ENCODE measurements around the gene KERA.

Gene KERA

GRCh38 chr12:91007531-91008290 is 50.1 kb downstream of the KERA start:
- DNase-seq = no peak

- DNase-seq = no peak
Observed at GRCh38 chr12:91004872-91005271, 53.0 kb downstream of the KERA start, which contains the start of gene EPYC. Gene EPYC (minus strand): TSS chr12:91004972. CDS start chr12:91002565, 2,407 bp downstream.

- DNase-seq = no peak
Observed at GRCh38 chr12:91003737-91004136, 54.1 kb downstream of the KERA start.

GRCh38 chr12:91001306-91001705 is 56.5 kb downstream of the KERA start:
- DNase-seq = no peak
